NCI-H2227 (cell line): ENCODE results near the gene GFAP.
"Not testable (repeated sequence)": the region's sequence is repeated elsewhere in the genome, so short reads cannot be mapped to it uniquely, and the experiment has no call there.

Experiments
- DNase-seq: peaks from one replicate; lab custom pipeline; 2025; ENCODE audit not compliant: unreplicated experiment; lab: John Stamatoyannopoulos, UW

Gene GFAP

DNA sequence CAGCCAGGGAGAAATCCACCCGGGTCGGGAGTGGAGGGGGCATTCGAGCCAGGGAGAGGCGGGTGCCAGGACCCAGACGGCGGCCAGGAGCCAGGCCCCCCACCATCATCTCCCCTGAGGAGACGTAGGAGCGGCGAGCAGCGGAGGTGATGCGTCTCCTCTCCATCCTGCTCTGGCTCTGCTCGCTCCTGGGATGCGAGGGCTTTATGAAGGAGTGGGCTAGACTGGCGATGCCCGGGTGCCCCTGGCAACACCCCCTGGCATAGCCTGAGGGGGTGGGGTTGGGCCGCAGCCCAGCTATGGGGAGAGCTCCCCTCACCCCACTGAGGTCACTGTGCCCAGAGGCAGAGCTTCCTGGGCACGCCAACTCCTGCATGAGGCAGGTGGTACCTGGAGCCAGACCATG, at the start of gene GFAP:
TSS of gene GFAP (minus strand) at position 180 of the 406 bp plus-strand sequence. CDS start at position 166, 14 bp downstream.
- no peak for DNase-seq

DNA sequence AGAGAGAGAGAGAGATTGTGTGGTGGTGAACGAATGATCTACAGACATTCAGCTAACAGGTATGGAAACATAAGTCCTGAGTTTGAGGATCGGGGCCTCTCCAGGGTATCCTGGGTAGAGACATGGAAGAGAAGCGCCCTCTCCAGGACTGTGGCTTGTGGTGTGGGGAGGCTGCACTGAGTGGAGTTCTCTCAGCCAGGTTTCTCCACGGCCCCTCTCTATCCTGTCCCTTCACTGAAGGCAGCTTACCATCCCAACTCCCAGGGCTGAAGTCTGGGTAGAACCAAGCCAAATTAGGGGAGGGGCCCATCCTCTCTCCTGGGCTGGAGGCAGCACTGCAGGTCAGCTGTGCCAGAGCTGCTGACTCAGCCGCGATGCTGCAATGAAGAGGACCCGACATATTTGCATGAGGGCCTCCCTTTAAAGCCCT, 46.6 kb upstream of the GFAP start:
- DNase-seq: no peak

DNA sequence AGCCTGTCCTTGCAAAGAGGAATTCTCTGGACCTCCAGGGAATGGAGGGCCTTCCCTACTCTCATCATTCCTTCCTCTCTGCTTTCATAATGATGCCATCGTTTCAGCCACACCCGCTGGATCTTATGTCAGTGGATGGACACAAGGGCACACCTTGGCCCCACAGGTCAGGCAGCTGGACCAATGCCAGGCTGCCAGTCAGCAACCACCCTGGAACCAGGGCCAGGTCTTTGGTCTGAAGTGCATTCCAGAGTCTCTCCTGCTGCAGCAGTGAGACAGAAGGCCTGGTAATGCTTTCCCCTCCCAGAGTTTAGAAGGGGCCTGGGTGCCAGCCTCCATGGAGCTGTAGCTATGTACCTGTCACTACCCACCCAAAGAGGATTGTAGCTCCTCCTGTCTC, 45.4 kb upstream of the GFAP start:
- no peak for DNase-seq

DNA sequence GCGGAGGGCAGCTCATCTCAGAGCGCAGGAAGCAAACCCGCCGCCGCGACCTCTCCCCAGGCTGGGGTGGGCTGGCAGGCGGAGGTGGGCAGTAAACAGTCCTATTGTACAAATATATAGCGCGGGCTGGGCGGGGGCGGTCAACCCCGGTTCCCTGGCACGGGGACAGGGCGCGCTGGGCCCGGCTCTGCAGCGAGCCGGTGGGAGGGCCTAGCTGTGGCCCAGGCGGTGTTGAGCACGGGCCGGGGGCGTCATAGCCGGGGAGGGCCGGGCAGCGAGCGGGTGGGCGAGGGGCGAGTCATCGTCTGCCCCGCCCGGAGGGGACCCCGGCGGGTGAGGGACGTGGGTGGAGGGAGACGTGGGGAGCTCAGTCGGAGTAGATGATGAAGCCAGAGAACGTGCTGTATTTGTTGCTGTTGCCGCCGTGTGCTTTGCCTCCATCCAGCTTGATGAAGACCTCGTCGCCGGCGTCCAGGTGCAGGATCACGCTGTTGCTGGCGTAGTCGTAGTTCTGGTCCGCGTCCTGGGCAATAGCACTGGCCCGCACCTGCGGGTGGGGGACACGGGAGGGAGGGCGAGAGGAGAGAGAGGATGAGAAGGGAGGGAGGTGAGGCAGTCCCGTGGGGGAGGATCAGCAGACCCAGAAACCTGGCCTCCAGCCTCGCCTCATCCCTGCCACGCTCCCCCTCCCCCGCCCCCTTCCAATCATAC, 44.7 kb upstream of the GFAP start:
- DNase-seq: no peak

DNA sequence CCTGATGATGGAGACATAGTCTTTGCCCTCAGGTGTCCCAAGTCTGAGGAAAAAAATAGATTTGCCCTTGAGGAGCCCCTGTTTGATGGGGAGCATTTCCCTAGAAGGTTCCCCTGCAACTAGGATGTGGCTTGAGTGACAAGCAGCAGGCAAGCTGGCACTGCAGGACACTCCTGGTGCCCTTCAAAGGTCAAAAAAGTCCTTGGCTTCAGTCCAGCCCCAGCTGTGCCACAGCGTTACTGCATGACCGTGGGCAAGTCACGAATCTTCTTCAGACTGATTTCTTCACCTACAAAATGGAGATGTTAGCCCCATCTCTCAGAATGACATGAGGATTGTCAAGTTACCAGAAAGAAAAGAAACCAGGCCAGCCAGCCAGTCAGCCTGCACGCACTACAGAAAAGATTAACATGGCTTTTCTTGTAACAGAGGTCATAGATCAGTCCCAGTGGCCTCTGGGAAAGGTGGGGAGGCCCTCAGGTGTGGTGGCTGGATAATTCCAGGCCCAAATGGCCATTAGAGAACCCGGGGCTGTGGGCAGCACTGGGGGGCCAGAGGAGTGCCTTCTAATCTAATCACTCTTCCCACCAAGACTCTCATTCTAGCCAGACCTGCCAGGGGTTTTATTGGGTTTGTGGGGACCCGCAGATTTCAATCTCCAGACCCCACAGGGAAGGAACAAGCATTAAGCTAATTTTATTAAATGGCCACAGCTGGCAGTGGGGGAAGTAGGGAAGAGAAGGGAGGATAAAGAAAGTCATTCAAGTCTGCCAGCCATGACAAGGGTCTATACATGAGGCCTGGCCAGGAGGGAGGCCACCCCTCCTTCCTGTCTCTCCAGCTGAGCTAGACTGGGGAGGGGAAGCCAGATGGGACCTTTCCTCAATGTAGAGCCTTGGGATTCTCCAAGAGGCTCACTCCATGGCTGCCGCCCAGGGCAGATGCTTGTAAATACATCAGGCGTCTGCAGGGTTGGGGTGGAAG, 42.0 kb upstream of the GFAP start:
- no peak for DNase-seq

DNA sequence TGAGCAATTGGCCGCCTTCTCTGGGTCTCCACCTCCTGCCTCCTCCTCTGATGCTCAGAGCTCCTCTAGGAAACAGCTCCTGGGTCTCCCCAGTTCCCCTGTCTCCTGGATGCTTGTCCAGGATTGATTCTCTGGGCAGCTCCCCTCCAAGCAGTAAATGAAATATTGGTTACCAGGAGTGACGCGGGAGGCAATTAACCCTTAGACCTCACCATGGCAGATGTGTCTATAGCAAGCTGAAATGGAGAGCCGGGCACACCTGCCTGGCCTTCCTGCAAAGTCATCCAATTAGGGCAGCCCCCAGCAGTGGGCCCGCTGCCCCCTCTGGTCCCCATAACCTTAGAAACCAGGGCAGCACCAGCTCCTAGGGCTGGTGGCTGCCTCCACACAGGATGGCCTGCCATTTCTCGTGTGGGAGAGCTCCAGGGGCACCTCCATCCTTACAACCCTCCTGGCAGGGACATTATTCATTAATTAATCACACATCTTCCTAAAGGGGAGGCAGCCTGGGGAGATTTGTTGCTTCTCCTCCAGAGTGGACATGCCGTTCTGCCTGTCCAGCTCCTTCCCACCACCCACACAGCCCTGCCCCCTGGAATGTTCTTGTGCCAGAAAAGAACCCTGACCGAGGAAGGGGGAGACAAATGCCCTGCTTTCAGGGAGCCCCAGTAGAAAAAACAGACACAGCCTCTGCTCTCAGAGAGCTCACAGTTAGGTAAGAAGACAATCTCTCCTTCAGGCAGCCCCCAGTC, 40.5 kb upstream of the GFAP start:
- DNase-seq: no peak

DNA sequence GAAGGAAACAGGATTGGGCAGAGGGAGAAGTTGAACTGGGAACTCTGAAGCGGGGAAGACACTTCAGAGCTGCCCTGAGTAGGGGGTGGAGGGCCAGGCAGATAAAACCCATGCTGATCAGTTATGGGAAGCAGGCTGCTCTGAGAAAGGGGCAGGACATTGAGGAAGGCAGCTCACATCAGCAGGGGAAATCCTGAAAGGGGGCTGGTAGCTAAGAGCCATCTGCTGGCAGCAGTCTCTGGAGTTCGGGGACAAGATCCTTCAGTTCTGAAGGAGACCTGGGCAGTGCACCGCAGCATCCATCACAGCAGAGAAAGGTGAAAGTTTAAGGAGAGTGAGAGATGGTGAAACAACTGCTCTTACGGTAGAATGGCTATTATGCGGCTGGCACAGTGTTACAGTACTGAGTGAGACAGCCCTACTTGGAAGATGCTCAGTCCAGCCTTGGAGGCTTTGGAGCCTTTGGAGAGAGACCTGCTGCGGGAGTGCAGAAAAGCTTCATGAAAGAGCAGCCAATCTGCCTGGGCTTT, 37.7 kb upstream of the GFAP start:
- no peak for DNase-seq

DNA sequence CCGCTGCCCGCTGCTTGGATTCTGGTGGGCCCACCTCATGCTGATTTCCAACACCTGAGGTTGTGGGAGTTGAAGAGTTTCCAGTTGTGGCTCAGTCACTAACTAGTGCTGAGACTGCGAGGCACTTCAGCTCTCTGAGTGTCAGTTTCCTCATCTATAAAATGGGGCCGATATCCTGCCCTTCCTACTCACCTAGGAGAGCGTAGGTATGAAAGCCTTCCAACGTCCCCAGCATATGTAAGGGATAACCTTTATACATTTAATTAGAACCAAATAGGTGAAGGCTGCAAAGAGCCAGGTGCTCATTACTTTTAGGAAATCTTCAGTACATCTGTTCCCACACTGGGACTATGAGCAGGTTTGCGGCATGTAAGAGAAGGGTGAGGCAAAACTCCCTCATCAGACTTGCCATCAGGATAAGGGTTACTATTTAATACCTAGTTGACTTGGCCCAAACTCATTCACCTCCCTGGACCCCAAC, 33.1 kb upstream of the GFAP start:
- DNase-seq: no peak

DNA sequence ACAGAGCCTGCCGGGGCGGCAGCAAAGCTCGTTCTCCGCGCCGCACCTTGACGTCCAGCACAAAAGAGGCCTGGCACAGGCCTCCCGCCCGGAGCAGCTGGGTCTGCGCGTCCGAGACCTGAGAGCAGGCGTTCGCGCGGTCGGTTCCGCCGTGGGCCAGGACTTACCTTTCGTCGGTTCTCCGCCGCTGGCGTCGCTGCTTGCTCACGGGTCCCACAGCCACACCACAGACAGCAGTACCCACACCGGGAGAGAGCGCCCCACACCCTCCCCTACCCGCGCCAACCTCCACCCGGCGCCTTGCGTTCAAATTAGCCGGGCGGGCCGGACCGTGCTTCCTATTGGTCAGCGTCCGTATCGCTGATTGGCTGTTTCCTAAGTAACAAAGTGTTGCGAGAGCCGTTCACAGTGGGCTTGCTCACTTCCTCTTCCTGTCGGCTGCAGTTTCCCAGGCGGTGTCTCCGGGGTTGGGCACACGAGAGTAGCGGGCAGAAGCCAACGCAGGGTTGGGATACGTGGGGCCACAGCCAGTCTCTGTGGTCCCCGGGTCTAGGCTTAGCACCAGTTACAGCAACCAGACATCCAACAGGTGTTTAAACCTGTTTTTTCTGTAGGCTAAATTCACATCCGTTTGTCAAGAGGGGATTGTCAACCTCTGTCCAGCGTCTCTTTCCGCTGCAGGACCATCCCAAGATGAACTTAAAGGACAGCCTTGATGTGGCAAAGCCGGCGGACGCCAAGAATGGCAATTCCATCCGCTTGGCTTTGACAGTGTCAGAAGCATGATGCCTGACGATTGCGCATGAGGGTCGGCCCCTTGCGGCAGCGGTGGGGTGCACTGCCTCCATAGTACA, 32.4 kb upstream of the GFAP start, which contains the start of gene KIF18B:
TSS of gene KIF18B (minus strand) at position 313 of the 854 bp plus-strand sequence. CDS start 11,429 bp downstream, outside the sequence.
- peak; percentile 97 for DNase-seq

DNA sequence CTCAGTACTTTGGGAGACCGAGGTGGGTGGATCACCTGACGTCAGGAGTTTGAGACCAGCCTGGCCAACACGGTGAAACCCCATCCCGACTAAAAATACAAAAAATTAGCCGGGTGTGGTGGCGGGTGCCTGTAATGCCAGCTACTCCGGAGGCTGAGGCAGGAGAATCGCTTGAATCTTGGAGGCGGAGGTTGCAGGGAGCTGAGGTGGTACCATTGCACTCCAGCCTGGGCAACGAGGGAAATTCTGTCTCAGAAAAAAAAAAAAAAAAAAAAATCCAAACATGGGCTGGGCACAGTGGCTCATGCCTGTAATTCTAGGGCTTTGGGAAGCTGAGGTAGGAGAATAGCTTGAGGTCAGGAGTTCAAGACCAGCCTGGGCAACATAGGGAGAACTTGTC, 30.4 kb upstream of the GFAP start:
- DNase-seq: not testable (repeated sequence)

DNA sequence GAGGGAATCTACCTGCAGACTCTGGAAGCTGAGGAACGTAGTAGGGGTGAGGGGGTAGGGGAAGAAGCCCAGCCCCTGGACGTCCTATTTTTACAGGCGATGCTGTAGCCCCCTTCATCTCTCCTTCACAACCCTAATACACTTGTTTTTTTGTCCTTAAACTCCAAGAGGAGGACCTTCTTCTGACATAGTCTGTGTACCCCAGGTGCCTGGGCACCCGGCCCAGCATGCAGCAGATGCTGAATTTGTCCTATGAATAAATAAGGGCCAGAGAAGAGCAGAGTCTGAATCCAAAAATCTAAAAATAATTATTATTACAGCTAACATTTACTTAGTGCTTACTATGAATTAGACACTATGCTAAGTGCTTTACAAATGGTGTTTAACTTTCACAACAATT, 27.2 kb upstream of the GFAP start:
- no peak for DNase-seq

DNA sequence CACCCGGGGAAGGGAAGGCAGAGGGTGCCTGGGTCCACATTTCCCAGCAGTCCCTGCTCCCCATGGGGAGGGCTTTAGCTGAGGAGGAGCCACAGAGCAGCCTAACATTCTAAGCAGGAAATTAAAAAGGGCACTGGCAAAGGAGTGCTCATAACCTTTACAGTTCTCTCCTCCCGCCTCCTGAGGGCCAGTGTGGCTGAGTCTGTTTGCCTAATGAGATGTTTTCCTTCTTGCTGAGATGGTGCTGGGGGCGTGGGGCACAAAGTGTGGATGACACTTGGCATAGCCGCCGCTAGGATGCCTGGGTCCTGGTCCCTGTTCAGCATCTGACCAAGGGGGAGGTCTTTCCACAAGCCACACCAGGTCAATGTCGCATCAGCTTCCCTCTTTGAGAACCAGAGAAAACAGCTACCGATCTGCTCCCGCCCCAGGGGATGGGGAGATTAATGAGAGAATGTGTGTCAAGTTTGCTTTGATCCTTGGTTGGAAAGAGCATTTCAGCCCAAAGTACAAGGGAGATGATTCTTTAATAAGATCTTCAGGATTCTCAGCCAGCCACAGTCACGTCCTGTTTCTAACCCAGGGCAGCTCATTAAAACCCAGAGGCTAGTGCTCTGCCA, 26.5 kb upstream of the GFAP start:
- peak; percentile 43 for DNase-seq

DNA sequence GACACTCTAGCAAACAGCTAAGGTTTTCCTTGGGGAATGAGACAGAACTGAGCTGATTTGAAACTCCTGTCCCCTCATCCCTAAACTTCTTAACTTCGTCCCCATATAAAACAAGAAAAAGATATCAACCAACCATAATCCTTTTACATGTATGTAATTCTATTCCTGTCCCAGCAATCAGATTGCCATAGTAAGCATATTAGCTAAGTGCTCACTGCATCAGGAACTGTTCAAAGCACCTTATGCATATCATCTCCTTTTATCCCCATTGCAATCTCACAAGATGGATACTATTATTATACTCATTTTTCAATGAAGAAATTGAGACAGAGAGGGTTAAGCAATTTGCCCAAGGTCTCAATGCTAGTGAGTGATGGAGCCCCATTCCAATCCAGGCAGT, 25.5 kb upstream of the GFAP start:
- no peak for DNase-seq

DNA sequence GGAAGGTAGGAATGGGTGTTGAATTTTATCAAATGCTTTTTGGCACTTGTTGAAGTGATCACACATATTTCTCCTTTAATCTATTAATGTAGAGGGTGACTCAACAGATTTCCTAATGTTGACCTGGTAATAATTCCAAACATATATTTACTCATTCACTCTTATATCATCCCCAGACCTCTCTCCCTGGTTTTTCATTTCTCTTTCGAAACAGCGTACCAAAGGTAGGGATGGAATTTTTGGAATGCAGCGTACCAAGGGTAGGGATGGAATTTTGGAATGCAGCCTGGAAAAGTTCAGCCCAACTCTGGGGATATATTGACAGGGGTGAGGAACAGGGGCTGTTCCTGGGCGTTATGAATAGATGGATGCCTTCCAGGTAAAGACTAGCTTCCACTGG, 25.0 kb upstream of the GFAP start:
- no peak for DNase-seq

DNA sequence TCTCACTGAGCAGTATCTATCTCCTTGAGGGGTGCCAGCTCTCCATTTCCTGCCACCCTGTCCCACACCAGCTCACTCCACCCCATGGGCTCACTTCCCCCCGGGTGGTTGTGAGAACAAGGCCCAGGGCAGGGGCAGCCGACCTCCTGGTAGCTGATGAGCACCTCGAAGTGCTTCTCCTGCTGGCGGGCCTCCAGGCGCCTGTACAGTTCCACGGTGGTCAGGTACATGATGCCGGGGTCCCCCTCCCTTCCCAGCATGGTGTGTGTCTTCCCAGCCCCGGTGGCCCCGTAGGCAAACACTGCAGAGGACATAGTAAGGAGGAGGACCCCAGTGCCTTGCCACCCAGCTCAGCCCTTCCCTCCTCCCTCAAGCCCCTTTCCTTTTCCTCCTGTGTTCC, 19.8 kb upstream of the GFAP start:
- no peak for DNase-seq

DNA sequence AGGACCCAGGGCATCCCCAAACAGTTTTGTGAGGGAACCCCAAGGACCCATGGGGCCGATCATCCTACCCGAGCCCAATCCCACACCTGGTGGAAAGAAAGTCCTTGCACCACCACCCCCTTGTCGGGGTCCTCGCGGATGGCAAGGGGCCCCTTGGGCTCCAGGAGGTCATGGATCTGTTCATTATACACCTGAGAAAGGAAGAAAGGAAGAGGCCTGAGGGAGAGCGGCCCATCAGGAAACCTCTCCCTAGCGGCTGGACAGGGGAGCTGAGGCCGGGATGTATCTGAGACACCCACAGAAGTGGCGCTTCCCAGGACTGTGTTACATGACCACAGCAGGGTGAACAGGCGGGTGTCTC, 19.4 kb upstream of the GFAP start:
- DNase-seq: no peak

DNA sequence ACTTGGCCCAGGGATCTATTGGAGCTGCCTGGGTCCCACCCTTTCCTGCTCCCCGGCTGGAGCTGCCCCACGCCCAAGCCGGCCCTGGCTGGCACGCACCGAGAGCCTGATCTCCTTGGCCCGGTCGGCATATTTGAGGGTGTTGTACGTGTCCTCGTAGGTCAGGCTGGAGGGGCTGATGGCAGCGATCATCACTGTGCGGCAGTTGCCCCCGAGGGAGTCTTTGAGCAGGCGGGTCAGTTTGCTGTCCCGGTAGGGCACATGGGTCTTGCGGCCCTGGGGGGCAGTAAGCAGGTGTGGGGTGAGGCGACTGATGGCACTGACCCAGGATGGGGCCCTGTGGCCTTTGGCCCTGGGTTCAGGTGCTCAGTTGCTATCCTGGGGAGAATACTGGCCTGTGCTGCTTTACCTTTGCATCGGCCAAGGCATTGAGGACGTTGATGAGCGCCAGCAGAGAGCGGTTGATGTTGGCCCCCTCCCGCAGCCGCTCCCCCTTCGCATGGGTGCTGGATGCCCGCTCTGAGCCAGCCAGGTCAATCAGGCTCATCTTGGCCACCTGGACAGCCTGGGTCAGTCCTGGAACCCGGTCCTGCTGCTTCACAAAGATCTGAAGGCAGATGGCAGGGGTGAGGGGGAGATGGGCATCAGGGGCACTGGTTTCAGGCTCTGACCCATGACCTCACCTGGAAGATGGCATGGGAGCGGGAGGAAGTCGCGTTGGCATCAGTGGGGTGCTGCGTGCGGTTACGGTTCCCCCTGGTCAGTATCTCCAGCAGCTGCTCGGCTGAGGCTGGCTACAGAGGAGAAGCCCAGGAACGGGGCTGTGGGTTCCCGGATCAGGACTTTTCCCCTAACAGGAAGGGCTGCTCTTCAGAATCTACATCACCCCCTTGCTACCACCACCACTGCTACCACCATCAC, 18.8 kb upstream of the GFAP start:
- DNase-seq: no peak

DNA sequence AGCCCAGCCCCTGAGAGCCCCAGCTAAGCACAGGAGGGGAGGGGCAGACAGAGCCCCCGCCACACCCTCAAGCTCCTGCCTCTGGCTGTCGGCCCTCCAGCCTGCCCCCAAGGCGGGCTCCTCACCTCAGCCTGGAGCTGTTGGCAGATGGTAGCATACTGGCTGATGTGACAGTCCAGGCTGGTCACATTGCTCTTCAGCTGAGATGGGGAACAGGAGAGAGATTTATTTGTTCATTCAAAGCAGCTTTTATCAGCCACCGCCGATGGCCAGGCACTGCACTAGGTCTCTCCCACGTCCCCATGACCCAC, 17.4 kb upstream of the GFAP start:
- DNase-seq: no peak
